Stomach (tissue), 9 donors: ENCODE measurements around the gene RETREG2. TPM values are rescaled to one million over a fixed set of nuclear protein-coding genes. Genes with fewer than 3 reads are reported as not detected.

Experiments used
- DNase-seq, 2 donors: peaks; one replicate each; pipeline versions ENCODE4 v3.0.0 to v3.0.0-alpha.2; 2013 to 2019
- H3K27ac ChIP-seq, 5 donors: fragments of 200-600 bp in 4 of 5; sonication (generic) in 4 of 5; one replicate each; pipeline ENCODE4 v1.5.1; 2013 to 2019; ENCODE audit warnings: mild to moderate bottlenecking in 1 of 5, moderate library complexity in 1 of 5
- H3K27me3 ChIP-seq, 3 donors: fragments of 200-600 bp; sonication (generic); one replicate each; pipeline ENCODE4 v1.5.1; 2017 to 2019; ENCODE audit warnings: mixed run types in 1 of 3
- H3K36me3 ChIP-seq, 4 donors: fragments of 200-600 bp; sonication (generic); 1 replicate in 3 of 4; 2 replicates in 1 of 4; pipeline ENCODE4 v1.5.1; 2016 to 2019
- H3K4me1 ChIP-seq, 4 donors: fragments of 200-600 bp; sonication (generic); one replicate each; pipeline ENCODE4 v1.5.1; 2016 to 2019
- H3K4me3 ChIP-seq, 4 donors: fragments of 200-600 bp; sonication (generic) in 3 of 4; one replicate each; pipeline ENCODE4 v1.5.1; 2016 to 2019; ENCODE audit warnings: mild to moderate bottlenecking in 1 of 4
- H3K9me3 ChIP-seq, 4 donors: fragments of 200-600 bp; sonication (generic); one replicate each; pipeline ENCODE4 v1.5.1; 2016 to 2019
- CTCF ChIP-seq, 7 experiments: fragments of 450-650 bp in 4 of 7; fragments of 200-600 bp in 3 of 7; sonication (generic) in 3 of 7; IDR thresholded peaks; one replicate each; pipeline ENCODE4 v1.5.1; 2016 to 2019; ENCODE audit warnings: antibody characterized with exemption in 7 of 7, control low read depth in 2 of 7, mild to moderate bottlenecking in 1 of 7
- EP300 ChIP-seq: sonication (generic); formaldehyde crosslinking; IDR thresholded peaks from one replicate; pipeline ENCODE4 v1.6.1; 2017; ENCODE audit warnings: antibody characterized with exemption
- POLR2A ChIP-seq, 4 donors: fragments of 450-650 bp; IDR thresholded peaks; one replicate each; pipeline ENCODE4 v1.6.1; 2016; ENCODE audit warnings: antibody characterized with exemption in 4 of 4, control low read depth in 2 of 4, mild to moderate bottlenecking in 1 of 4, moderate library complexity in 1 of 4
- POLR2AphosphoS5 ChIP-seq, 3 donors: sonication (generic); formaldehyde crosslinking; IDR thresholded peaks; one replicate each; pipeline ENCODE4 v1.6.1; 2016; ENCODE audit warnings: antibody characterized with exemption in 3 of 3
- WGBS, 5 donors: extraction: QIAGEN DNeasy Blood & Tissue Kit in 3 of 5; methylation state at CpG; one replicate each; pipeline versions ENCODE4 v1.1.5 to v1.1.7; 2013 to 2018; 5-methylcytosine and 5-hydroxymethylcytosine counted together
- intact Hi-C: fragments of 100-400 bp; cut with DNase I; formaldehyde crosslinking; loops from one replicate; pipeline ENCODE4 v1.15.1; 2023; ENCODE audit warnings: low total_unique reads
- polyA plus RNA-seq, 3 donors: library from polyadenylated mRNA; stranded (reverse); fragments of 200-250 nt; gene quantifications; one replicate each; pipeline ENCODE4 v1.2.3, GENCODE V29; 2013
- total RNA-seq, 5 donors: library from RNA; depleted of rRNA; stranded (reverse); fragments of >200 nt; gene quantifications; one replicate each; pipeline versions ENCODE4 v1.1.0 to v1.2.3, GENCODE V29; 2014 to 2016
- donor health status: healthy with polysubstance abuse.
- donor health status: Bipolar disorder and iron deficiency.
- donor health status: healthy.

The RETREG2 gene
- total and polyA plus RNA-seq, 8 donors = 23.9 to 97.3 (median 43.0) TPM

DNA sequence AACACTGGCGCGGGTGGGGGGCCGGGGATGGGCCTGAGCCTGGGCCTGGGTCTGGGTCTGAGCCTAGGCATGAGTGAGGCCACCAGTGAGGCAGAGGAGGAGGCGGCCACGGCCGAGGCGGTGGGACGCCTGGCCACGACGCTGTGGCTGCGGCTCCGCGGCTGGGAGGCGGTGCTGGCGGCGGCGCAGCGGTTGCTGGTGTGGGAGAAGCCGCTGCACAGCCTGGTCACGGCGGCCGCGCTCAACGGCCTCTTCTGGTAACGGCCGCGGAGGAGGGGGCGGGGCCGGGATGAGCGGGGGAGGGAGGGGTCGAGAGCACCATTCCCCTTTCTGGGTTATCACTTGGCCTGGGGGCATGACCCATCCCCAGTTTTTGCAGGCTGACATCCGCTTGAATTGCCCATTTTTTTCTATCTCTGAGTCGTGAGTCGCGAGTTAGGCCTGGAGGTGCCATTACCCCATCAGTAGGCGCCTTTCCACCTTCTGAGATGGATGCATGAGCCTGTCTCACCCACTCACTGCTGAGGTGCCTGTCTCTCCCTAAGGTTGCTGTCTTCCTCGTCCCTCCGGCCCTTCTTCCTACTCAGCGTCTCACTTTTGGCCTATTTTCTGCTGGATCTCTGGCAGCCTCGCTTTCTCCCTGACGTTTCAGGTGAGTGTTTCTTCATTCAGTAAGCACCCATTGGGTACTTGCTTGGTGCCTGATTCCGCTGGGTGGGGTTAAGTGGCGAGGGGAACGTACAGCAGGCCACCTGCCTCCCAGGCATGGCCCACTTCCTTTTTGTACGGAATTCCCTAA is 501 bp downstream of the RETREG2 start:
- Histone ChIP-seq H3K27ac (peak overlapping the region; percentile 94 to 100 (median 99)), H3K36me3 (peaks cover 47 to 61% (median 58%) of the 10 kb centered on the region in 4 donors), H3K4me3 (peak overlapping the region; percentile 77 to 91 (median 84)), H3K27me3 (no peaks in the 10 kb centered on the region), H3K4me1 (peaks cover 19 to 63% (median 49%) of the 10 kb centered on the region in 4 donors), H3K9me3 (no peaks in the 10 kb centered on the region)
- no peak for TF ChIP-seq CTCF (IDR thresholded peaks at IDR 0.05)
- no peak for TF ChIP-seq EP300
- TF ChIP-seq POLR2A (IDR thresholded peaks at IDR 0.05) = no peak
- TF ChIP-seq POLR2AphosphoS5 (IDR thresholded peaks at IDR 0.05) = no peak
- intact Hi-C loops = no loop called here
- WGBS, 5 donors = 2 to 3% (median 2%) methylated on average over 23 to 45 of the region's 45 CpGs
- peak; percentile 50 to 78 for DNase-seq

GRCh38 chr2:219179601-219180465 is 1.8 kb downstream of the RETREG2 start:
- no peak for DNase-seq
- Histone ChIP-seq H3K9me3 (no peaks in the 10 kb centered on the region), H3K27me3 (no peaks in the 10 kb centered on the region), H3K4me1 (peaks cover 19 to 51% (median 38%) of the 10 kb centered on the region in 4 donors), H3K27ac (no peak overlapping the region), H3K4me3 (peak overlapping the region in 1 of 4 donors; percentile 91), H3K36me3 (peaks cover 35 to 59% (median 56%) of the 10 kb centered on the region in 4 donors)
- intact Hi-C loops = no loop called here
- WGBS, 5 donors = 92 to 99% (median 95%) methylated on average over 9 of the region's 9 CpGs
- TF ChIP-seq CTCF (IDR thresholded peaks at IDR 0.05) (no peak), EP300 (no peak), POLR2AphosphoS5 (IDR thresholded peaks at IDR 0.05) (no peak), POLR2A (IDR thresholded peaks at IDR 0.05) (no peak)

GRCh38 chr2:219180961-219181360 is 2.9 kb downstream of the RETREG2 start:
- no peak for TF ChIP-seq CTCF (IDR thresholded peaks at IDR 0.05)
- no peak for TF ChIP-seq POLR2AphosphoS5 (IDR thresholded peaks at IDR 0.05)
- TF ChIP-seq EP300 = no peak
- no peak for TF ChIP-seq POLR2A (IDR thresholded peaks at IDR 0.05)
- intact Hi-C loops = no loop called here
- H3K9me3 ChIP-seq = no peaks in the 10 kb centered on the region
- H3K27ac ChIP-seq = no peak overlapping the region
- peaks cover 12 to 39% (median 27%) of the 10 kb centered on the region in 4 donors for H3K4me1 ChIP-seq
- DNase-seq = no peak
- 87 to 95% (median 91%) methylated on average over 5 of the region's 5 CpGs for WGBS, 5 donors
- H3K36me3 ChIP-seq = peaks cover 35 to 64% (median 60%) of the 10 kb centered on the region in 4 donors
- no peak overlapping the region for H3K4me3 ChIP-seq
- no peaks in the 10 kb centered on the region for H3K27me3 ChIP-seq

GRCh38 chr2:219181531-219181930 is 3.5 kb downstream of the RETREG2 start:
- H3K9me3 ChIP-seq = no peaks in the 10 kb centered on the region
- TF ChIP-seq POLR2A (IDR thresholded peaks at IDR 0.05) = no peak
- TF ChIP-seq CTCF (IDR thresholded peaks at IDR 0.05) = no peak
- no peak for TF ChIP-seq EP300
- no peak overlapping the region for H3K27ac ChIP-seq
- no peak for DNase-seq
- peaks cover 12 to 37% (median 25%) of the 10 kb centered on the region in 4 donors for H3K4me1 ChIP-seq
- intact Hi-C loops = no loop called here
- no peak overlapping the region for H3K4me3 ChIP-seq
- peaks cover 35 to 67% (median 62%) of the 10 kb centered on the region in 4 donors for H3K36me3 ChIP-seq
- no peaks in the 10 kb centered on the region for H3K27me3 ChIP-seq
- 88 to 97% (median 95%) methylated on average over 6 of the region's 6 CpGs for WGBS, 5 donors
